Mucosa of gallbladder (tissue), 1 donor: ENCODE data around the gene ACP1. TPM values are rescaled to one million over a fixed set of nuclear protein-coding genes. Genes with fewer than 3 reads are reported as not detected.

Experiments used
- DNase-seq: peaks from one replicate; pipeline ENCODE4 v3.0.0-alpha.2; 2020; ENCODE audit warnings: low spot score
- total RNA-seq: library from RNA; stranded (reverse); gene quantifications from one replicate; pipeline ENCODE4 v1.2.1, GENCODE V29; 2021
- donor health status: DM: no; HTN: no; CAD: no.

ACP1 gene
- total RNA-seq, 1 donor from 2014 or later: 95.0 TPM

GRCh38 chr2:280650-281110, 15.9 kb downstream of the ACP1 start:
- peak; percentile 40 for DNase-seq

DNA sequence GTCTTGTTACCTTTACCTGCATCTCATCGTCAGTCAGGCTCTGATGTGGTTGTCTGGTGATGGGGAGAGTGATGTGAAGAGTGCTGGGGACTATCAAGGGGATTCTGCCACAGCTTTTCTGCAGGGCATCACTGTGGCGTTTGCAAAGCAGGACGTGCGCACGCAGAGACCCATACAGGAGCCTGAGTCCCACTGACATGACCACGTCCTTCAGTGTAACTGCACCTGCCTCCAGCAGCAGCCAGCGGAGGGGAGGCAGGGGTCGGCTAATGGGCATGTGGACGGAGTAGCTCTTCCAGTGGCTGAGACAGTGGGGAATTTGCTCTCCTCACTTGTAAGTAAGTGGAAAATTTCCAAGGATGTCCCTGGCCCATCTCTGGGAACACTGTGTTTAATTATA, 16.6 kb downstream of the ACP1 start:
- DNase-seq: no peak

GRCh38 chr2:282371-283263, 17.9 kb downstream of the ACP1 start:
- no peak for DNase-seq

- DNase-seq: no peak
These were observed 19.4 kb downstream of the ACP1 start for GRCh38 chr2:283996-284794.

- no peak for DNase-seq
These were observed 20.2 kb downstream of the ACP1 start for GRCh38 chr2:284896-285492.

- no peak for DNase-seq
These were observed 20.8 kb downstream of the ACP1 start for GRCh38 chr2:285531-285930.

DNA sequence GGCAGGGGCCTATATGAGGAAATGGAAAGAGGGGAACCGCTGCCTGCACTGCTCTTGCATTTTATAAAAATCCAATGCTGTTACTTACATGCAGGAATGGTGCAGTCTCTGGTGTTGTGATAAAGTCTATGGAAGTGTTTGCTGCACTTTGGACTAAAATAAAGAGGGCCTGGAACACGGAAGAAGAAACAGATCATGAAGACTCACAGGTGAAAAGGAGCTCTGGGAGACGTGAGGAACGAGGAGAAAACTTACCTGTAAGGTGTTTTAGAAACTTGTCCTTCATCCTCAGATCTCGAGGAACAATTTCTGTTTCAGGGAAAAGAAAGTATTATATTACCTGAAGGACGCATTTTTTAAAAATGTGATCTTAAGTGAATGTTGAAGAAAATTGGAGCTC, 21.3 kb downstream of the ACP1 start:
- DNase-seq: no peak

- no peak for DNase-seq
These were observed 22.1 kb downstream of the ACP1 start for GRCh38 chr2:286774-287392.

- DNase-seq: no peak
These were observed 22.7 kb downstream of the ACP1 start for GRCh38 chr2:287471-287885.

DNA sequence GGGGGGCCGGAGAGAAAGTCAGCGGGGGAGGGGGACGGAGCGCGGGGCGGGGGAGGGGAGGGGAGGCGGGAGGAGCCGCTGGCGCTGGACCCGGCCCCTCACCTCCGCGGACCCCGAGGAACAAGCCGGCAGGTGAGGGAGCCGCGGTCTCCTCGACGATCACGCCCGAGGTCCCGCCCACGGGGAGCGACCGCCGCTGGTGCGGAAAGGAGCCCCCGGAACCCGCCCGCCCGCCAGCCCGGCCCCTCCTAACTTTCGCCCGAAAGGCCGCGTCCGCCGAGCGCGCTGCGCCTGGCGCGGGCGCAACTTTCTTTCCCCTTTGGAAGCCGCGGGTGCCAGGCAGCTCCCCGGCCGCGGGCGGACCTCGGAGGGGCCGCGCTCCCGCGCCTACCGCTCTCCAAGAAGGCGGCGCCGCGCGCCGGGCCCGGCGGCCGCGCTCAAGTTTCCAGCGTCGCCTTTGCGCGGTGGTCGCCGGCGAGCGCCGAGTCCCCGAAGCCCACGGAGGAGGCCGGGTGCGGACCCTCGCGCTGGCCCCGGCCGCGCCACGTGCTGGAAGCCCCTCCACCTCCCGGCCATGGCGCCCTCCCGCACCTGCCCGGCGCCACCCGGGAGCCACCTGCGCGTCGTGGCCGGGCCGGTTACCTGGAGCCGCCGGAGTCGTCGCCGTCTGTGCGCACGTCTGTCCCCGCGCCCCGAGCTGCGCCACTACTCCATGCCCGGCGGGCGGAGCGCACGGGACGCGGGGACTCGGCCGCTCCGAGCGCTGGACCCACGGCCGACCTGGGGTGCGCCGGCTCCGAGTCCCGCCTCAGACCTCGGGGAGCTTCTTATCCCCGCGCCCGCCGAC, 23.4 kb downstream of the ACP1 start, which contains the start of gene ALKAL2:
Gene ALKAL2, minus strand, starts transcription at position 181 of the 847 bp plus-strand sequence. CDS start 256 bp downstream, outside the sequence.
- no peak for DNase-seq

GRCh38 chr2:288758-289361, 24.1 kb downstream of the ACP1 start:
- DNase-seq: peak; percentile 60

DNA sequence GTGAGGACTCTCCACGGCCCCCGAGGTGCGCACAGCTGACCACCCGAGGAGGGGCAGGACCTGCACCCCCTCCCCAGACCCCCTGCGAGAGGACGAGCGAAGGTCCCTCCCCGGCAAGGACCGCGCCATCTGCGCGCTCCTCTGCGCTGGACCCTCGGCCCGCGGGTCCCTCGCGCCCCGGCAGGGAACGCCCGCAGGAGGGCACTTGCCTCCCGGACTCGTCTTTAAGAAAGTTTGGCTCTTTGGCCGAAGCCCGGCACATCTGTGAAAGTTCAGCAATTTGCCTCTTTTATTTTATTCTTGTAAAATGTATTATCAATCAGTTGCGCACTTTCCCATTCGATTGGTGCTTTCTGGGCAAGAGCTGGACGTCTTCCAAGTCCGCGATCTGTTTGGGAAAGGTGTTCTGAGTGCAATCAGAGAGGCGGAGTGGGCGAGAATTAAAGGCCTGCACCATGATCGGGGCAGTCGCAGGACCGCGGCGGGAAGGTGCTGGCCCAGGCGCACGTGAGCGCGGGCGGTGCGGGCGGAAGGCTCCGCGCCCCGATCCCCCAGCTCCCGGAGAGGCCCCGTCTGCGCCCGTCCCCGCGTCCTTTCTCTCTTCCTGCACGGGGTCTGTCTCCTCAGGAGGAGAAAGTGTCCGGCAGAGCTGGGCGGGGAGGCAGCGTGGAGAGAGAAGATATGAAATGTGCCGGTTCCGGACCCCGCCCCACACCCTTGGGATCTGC, 24.8 kb downstream of the ACP1 start:
- peak; percentile 31 for DNase-seq

GRCh38 chr2:290090-290722, 25.5 kb downstream of the ACP1 start:
- peak; percentile 79 for DNase-seq

DNA sequence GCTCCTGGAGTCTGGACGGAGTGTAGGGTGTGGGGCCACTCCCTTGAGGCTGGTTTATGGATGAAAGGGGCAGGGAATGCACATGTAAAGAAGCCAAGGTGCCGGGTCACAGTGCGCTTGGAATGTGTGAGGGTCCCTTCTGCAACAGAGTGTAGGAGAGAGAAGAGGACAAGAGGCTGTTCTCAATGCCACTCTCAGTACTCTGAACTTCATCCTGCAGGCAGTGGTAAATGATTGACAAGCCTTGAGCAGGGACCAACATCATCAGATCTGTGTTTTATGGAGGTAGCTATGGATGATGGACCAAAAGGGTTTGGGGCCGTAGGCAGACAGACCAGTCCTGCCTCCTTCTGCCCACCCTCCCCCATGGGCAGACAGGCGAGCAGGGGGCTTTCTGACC, 30.3 kb downstream of the ACP1 start:
- DNase-seq: no peak

DNA sequence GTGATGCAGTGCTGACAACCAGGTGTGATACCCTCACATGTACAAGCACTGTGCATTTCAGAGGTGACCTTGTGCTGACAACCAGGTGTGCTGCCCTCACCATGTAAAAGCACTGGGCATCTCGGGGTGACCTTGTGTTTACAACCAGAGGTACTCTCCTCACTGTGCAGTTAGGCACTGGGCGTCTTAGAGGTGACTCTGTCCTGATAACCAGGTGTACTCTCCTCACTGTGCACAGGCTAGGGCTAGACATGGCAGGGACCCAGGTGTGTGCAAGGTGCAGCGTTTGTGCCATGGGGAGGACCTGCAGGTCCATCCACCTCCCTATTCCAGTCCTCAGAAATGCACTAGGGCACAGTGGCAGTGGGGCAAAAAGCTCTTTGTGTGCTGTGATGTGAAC, 31.6 kb downstream of the ACP1 start:
- DNase-seq: no peak

DNA sequence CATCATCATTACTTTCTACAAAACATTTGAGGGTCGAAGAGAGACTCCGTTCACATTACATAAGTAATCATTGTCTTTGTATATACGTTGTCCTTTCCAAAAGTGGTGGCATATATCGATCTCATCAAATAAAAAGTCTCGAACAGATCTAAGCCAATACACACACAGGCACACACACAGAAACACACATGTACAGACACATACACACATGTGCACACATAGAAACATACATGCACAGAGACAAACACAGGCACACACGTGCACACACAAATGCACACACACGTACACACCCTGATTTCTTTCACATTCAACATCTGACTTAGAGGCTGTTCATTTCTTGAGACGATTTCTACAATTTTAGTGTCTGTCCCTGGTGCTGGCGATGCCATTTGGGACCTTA, 40.6 kb downstream of the ACP1 start:
- DNase-seq: no peak

GRCh38 chr2:309148-309953, 44.6 kb downstream of the ACP1 start:
- DNase-seq: no peak

DNA sequence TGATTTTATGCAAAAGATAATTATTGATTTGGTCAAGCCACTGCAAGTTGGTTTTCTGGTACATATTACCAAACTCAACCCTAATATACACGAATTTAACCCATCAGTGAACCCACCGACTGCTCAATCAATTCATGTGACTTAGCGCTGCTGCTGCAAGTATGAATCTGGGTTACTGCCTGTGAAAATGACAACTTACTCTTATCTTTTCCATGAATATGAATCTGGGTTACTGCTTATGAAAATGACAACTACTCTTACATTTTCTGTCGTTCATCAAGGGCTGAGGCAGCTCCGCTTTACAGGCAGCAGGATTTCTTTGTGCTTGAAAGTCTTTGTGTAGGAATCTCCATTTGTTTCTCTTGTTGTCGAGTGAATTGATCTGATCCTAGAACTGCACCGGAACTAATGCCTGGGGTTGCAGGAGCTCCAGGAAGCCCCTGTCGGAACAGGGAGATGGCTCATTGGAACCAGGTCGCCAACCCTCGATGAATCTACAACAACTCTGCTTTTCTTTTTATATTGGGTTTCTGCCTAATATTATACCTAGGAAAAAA, 45.3 kb downstream of the ACP1 start:
- DNase-seq: no peak
